Measurements from ENCODE around the gene SPTBN5.

- no peak for TF ChIP-seq POLR2AphosphoS5 (IDR thresholded peaks at IDR 0.05; ENCODE audit: borderline replicate concordance, low read depth, low read length)
- no peak for TF ChIP-seq EZH2 (IDR thresholded peaks at IDR 0.05)
Observed at GRCh38 chr15:41932101-41932500, 38.2 kb upstream of the SPTBN5 start.
